Activated CD8-positive, alpha-beta T cell treated with anti-CD3 and anti-CD28 coated beads, Interleukin-2, amount 10 ng/mL, durations not matched to agents 7 days and 5 days (primary cell): ENCODE data around the gene C1orf50. TPM values are rescaled to one million over a fixed set of nuclear protein-coding genes. Genes with fewer than 3 reads are reported as not detected.

Source experiments
- ATAC-seq: fragments of 150-1000 bp; cut with Tn5 transposase; one replicate; pipeline ENCODE4 v1.10.0; 2021; ENCODE audit warnings: moderate library complexity
- CTCF ChIA-PET: fragments of 350-600 bp; sonication (Branson Sonifier 250); formaldehyde crosslinking; loops from one replicate; lab custom pipeline; 2021; ENCODE audit warnings: antibody characterized with exemption; lab: Charles Lee
- POLR2A ChIA-PET: fragments of 350-600 bp; sonication (Branson Sonifier 250); formaldehyde crosslinking; loops from one replicate; lab custom pipeline; 2021; ENCODE audit warnings: antibody characterized with exemption; lab: Charles Lee
- DNase-seq: peaks from one replicate; pipeline ENCODE4 v3.0.0-alpha.2; 2020
- H3K27ac Mint-ChIP-seq: one replicate; pipeline ENCODE4 v1.8.0; 2021; ENCODE audit warnings: mild to moderate bottlenecking, mixed read lengths
- H3K27me3 Mint-ChIP-seq: one replicate; pipeline ENCODE4 v1.8.0; 2021; ENCODE audit warnings: low read depth, mixed read lengths
- H3K36me3 Mint-ChIP-seq: one replicate; pipeline ENCODE4 v1.8.0; 2021; ENCODE audit warnings: low read depth, mixed read lengths
- H3K4me1 Mint-ChIP-seq: one replicate; pipeline ENCODE4 v1.8.0; 2021; ENCODE audit warnings: low read depth, mixed read lengths
- H3K4me3 Mint-ChIP-seq: one replicate; pipeline ENCODE4 v1.8.0; 2021; ENCODE audit warnings: mild to moderate bottlenecking, mixed read lengths
- H3K9me3 Mint-ChIP-seq: one replicate; pipeline ENCODE4 v1.8.0; 2022; ENCODE audit warnings: mixed read lengths; ENCODE audit not compliant: insufficient read depth
- total RNA-seq, 2 experiments: library from RNA; stranded (reverse); gene quantifications; one replicate each; pipeline ENCODE4 v1.2.3, GENCODE V29; 2021

The C1orf50 gene
- total RNA-seq, 2 experiments from 2014 or later, result 6.3 to 6.7 TPM

- CTCF ChIA-PET, result interaction anchor here (0.8 to 8.9 kb wide), 6 partner anchors 9 to 290 kb away, joined by 3 to 90 read pairs (median 4); partner anchors contain the start of genes C1orf50 and P3H1
- no peak for DNase-seq
These were observed 16.0 kb downstream of the C1orf50 start for GRCh38 chr1:42783092-42783491.

DNA sequence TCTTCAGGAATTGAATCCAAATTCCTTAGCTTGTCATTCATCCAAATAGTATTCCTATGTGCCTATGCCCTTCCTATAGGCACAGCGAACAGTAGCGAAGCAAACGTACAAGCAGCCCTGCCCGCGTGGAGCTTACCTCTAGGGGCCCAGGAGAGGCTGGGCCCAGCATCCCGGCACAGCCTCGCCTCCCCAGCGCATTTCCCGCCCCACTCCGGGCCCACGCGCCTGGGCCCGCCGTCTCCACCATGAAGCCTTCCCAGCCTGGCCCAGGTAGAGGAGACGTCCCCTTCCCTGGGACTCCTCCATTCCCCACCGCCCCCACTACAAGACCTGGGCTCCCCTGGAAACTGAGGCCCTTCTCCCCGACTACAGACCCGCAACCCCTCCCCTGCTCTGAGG lies 17.5 kb downstream of the C1orf50 start:
- CTCF ChIA-PET, result interaction anchor here (1.5 to 8.9 kb wide), 3 partner anchors 11 to 289 kb away, joined by 3 to 90 read pairs (median 14); partner anchors contain the start of genes C1orf50 and P3H1
- POLR2A ChIA-PET, result interaction anchor here (0.5 to 2.5 kb wide), 4 partner anchors 18 to 1543 kb away, joined by 3 to 6 read pairs (median 4); partner anchors contain the start of genes C1orf50, P3H1 and ZNF691
- H3K27ac Mint-ChIP-seq, result peak overlapping the region; percentile 20
- peaks cover 33% of the 10 kb centered on the region for H3K4me1 Mint-ChIP-seq
- no peaks in the 10 kb centered on the region for H3K27me3 Mint-ChIP-seq
- no peaks in the 10 kb centered on the region for H3K9me3 Mint-ChIP-seq
- H3K36me3 Mint-ChIP-seq, result peaks cover 23% of the 10 kb centered on the region
- H3K4me3 Mint-ChIP-seq, result no peak overlapping the region
- DNase-seq (no peak), ATAC-seq (no peak)

More at GRCh38 chr1:42783092-42783491, 16.0 kb downstream of the C1orf50 start:
- Mint-ChIP-seq H3K36me3 (peaks cover 34% of the 10 kb centered on the region), H3K9me3 (no peaks in the 10 kb centered on the region), H3K4me3 (no peak overlapping the region), H3K4me1 (peaks cover 47% of the 10 kb centered on the region), H3K27ac (no peak overlapping the region), H3K27me3 (no peaks in the 10 kb centered on the region)
- POLR2A ChIA-PET, result interaction anchor here (2.5 kb wide), 1 partner anchor 16 kb away, joined by 6 read pairs; the partner anchor contains the start of genes C1orf50 and P3H1
- ATAC-seq, result no peak

- Mint-ChIP-seq H3K27me3 (no peaks in the 10 kb centered on the region), H3K27ac (peak within 1 kb of the TSS; percentile 84), H3K4me3 (peak within 1 kb of the TSS; percentile 62), H3K4me1 (peaks cover 27% of the 10 kb centered on the region), H3K9me3 (no peaks in the 10 kb centered on the region), H3K36me3 (peaks cover 17% of the 10 kb centered on the region)
- DNase-seq, result peak; percentile 71
- ChIA-PET POLR2A (interaction anchor here (0.6 to 2.5 kb wide), 3 partner anchors 18 to 1543 kb away, joined by 3 to 6 read pairs (median 4); partner anchors contain the start of genes C1orf50, P3H1 and ZNF691), CTCF (interaction anchor here (1.2 to 2.7 kb wide), 2 partner anchors 13 to 288 kb away, joined by 3 to 14 read pairs; no protein-coding TSS in a partner anchor)
- ATAC-seq, result peak; percentile 87
These were observed 18.1 kb downstream of the C1orf50 start, which contains the start of gene TMEM269 for GRCh38 chr1:42784946-42785693. Gene TMEM269, plus strand, starts transcription at chr1:42784991. Its CDS starts 4,903 bp downstream, at chr1:42789894.

GRCh38 chr1:42786097-42786496 lies 19.0 kb downstream of the C1orf50 start:
- DNase-seq (no peak), ATAC-seq (no peak)
- CTCF ChIA-PET, result interaction anchor here (1.2 kb wide), 1 partner anchor 12 kb away, joined by 3 read pairs; no protein-coding TSS in a partner anchor
- Mint-ChIP-seq H3K36me3 (peaks cover 10% of the 10 kb centered on the region), H3K27me3 (no peaks in the 10 kb centered on the region), H3K27ac (peak overlapping the region; percentile 84), H3K4me3 (peak overlapping the region; percentile 62), H3K9me3 (no peaks in the 10 kb centered on the region), H3K4me1 (peaks cover 20% of the 10 kb centered on the region)
- POLR2A ChIA-PET, result no interaction called here

DNA sequence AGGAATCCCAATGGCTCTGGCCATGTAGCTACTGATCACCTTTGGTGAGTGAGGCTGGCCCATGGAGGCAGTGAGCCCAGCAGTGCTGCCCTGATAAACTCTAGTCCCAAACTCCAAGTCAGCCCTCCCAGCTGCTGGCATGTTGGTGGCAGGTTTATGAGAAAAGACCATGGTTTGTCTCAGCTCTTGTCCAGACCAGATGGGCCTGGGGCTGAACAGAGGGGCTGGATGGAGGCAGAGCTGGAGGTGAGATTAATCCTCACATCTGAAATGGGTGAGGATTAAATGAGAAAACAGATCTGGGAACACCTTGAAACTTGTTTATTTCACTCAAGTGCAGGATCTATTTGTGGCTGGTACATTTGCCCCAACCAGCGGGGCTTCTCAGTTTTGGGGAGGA lies 21.0 kb downstream of the C1orf50 start:
- Mint-ChIP-seq H3K9me3 (no peaks in the 10 kb centered on the region), H3K36me3 (peaks cover 5% of the 10 kb centered on the region), H3K4me1 (peaks cover 20% of the 10 kb centered on the region), H3K4me3 (no peak overlapping the region), H3K27me3 (no peaks in the 10 kb centered on the region), H3K27ac (no peak overlapping the region)
- ChIA-PET POLR2A (no interaction called here), CTCF (no interaction called here)
- ATAC-seq (no peak), DNase-seq (no peak)

DNA sequence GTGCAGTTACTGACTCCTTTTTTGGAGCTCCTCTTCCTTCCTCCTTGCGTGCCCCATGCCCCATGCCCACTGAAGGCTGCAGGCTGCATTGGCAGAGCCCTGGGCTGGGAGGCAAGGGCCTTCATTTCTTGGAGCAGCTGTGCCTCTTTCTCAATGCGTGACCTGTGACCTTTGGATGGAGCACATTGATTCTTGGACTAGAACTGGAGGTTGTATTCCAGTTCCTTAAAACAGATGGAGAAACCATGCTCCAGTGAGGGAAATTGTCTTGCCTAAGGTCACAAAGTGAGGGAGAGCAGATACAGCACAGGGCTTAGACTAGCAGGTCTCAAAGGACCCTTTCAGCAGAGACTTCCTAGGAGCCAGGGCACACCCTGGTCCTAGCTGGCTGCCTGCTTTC lies 26.8 kb downstream of the C1orf50 start:
- no peak for DNase-seq
- Mint-ChIP-seq H3K4me1 (no peaks in the 10 kb centered on the region), H3K27me3 (peaks cover 5% of the 10 kb centered on the region), H3K9me3 (no peaks in the 10 kb centered on the region), H3K4me3 (no peak overlapping the region), H3K27ac (no peak overlapping the region), H3K36me3 (no peaks in the 10 kb centered on the region)
- POLR2A ChIA-PET, result interaction anchor here (0.6 kb wide), 1 partner anchor 285 kb away, joined by 3 read pairs; no protein-coding TSS in a partner anchor
- ATAC-seq, result no peak
- CTCF ChIA-PET, result interaction anchor here (0.8 kb wide), 1 partner anchor 16 kb away, joined by 3 read pairs; no protein-coding TSS in a partner anchor

DNA sequence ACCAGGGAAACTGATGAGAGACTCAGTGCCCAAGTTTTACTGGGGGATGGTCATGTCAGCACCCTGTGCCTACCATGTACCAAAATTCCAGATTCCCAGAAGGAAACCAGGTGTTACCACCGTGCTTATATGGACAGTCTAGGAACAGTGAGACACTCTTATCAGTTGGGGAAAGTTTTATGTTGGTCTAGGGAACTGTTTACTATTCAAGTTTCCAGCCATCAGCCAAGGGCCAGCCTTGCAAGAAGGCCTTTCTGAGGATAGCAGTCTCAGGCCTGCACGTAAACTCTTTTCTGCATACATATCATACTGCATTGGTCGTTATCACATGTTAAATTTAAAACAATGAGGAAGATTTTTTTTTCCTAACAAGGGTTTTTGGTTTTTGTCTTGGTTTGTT lies 30.4 kb downstream of the C1orf50 start:
- Mint-ChIP-seq H3K36me3 (no peaks in the 10 kb centered on the region), H3K4me1 (no peaks in the 10 kb centered on the region), H3K27me3 (peaks cover 10% of the 10 kb centered on the region), H3K4me3 (no peak overlapping the region), H3K27ac (no peak overlapping the region), H3K9me3 (no peaks in the 10 kb centered on the region)
- POLR2A ChIA-PET, result no interaction called here
- no peak for ATAC-seq
- no peak for DNase-seq
- CTCF ChIA-PET, result interaction anchor here (0.8 kb wide), 1 partner anchor 12 kb away, joined by 3 read pairs; no protein-coding TSS in a partner anchor

- Mint-ChIP-seq H3K27ac (no peak overlapping the region), H3K4me3 (no peak overlapping the region), H3K4me1 (no peaks in the 10 kb centered on the region), H3K9me3 (no peaks in the 10 kb centered on the region), H3K27me3 (peaks cover 10% of the 10 kb centered on the region), H3K36me3 (no peaks in the 10 kb centered on the region)
- ChIA-PET CTCF (interaction anchor here (0.8 kb wide), 1 partner anchor 12 kb away, joined by 3 read pairs; no protein-coding TSS in a partner anchor), POLR2A (no interaction called here)
- DNase-seq, result no peak
- no peak for ATAC-seq
These were observed 30.9 kb downstream of the C1orf50 start for GRCh38 chr1:42797979-42798378.

GRCh38 chr1:42801832-42802473 lies 34.9 kb downstream of the C1orf50 start:
- ChIA-PET POLR2A (interaction anchor here (1.3 kb wide), 1 partner anchor 15 kb away, joined by 3 read pairs; the partner anchor contains the start of gene ERMAP), CTCF (no interaction called here)
- peaks cover 8% of the 10 kb centered on the region for H3K27me3 Mint-ChIP-seq
- no peak overlapping the region for H3K27ac Mint-ChIP-seq
- DNase-seq, result no peak
- H3K36me3 Mint-ChIP-seq, result peaks cover 7% of the 10 kb centered on the region
- no peaks in the 10 kb centered on the region for H3K4me1 Mint-ChIP-seq
- ATAC-seq, result no peak
- H3K4me3 Mint-ChIP-seq, result no peak overlapping the region
- H3K9me3 Mint-ChIP-seq, result no peaks in the 10 kb centered on the region

DNA sequence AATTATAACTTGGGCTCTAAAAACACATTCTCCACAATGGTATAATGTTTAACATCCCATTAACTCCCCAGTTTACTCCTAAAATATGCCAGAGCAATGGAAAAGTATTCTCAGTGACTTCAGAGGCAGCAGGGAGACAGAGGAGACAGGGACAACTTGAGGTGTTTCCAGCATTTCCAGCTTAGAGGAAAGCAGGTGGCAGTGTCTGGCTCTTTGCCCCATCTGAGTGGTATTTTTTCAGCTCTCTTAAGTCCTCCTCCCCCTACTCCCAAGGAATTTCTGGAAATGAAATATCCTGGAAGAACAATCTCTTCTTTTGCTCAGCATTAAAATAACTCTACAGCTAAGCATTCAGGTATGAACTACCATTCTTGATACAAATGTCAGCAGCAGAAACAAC lies 39.1 kb downstream of the C1orf50 start:
- H3K4me3 Mint-ChIP-seq, result no peak overlapping the region
- DNase-seq (no peak), ATAC-seq (no peak)
- peaks cover 5% of the 10 kb centered on the region for H3K4me1 Mint-ChIP-seq
- peaks cover 2% of the 10 kb centered on the region for H3K27me3 Mint-ChIP-seq
- H3K27ac Mint-ChIP-seq, result no peak overlapping the region
- POLR2A ChIA-PET, result no interaction called here
- CTCF ChIA-PET, result no interaction called here
- no peaks in the 10 kb centered on the region for H3K9me3 Mint-ChIP-seq
- peaks cover 7% of the 10 kb centered on the region for H3K36me3 Mint-ChIP-seq

- Mint-ChIP-seq H3K4me3 (no peak overlapping the region), H3K27ac (no peak overlapping the region), H3K36me3 (peaks cover 7% of the 10 kb centered on the region), H3K27me3 (peaks cover 2% of the 10 kb centered on the region), H3K4me1 (peaks cover 5% of the 10 kb centered on the region), H3K9me3 (no peaks in the 10 kb centered on the region)
- DNase-seq, result no peak
- ATAC-seq, result no peak
- ChIA-PET CTCF (no interaction called here), POLR2A (interaction anchor here (0.6 kb wide), 1 partner anchor 397 kb away, joined by 3 read pairs; no protein-coding TSS in a partner anchor)
These were observed 39.5 kb downstream of the C1orf50 start for GRCh38 chr1:42806593-42806992.
